Esophagus muscularis mucosa (tissue), 4 donors: ENCODE data around the gene TGFBR2. TPM values are rescaled to one million over a fixed set of nuclear protein-coding genes. Genes with fewer than 3 reads are reported as not detected.

ENCODE experiments used
- DNase-seq: peaks from one replicate; pipeline ENCODE4 v3.0.0-alpha.2; 2017; ENCODE audit errors: extremely low spot score
- H3K27ac ChIP-seq, 4 donors: fragments of 200-600 bp; sonication (generic); replicated peaks in 1 of 4; 1 replicate in 3 of 4; 2 replicates in 1 of 4; pipeline ENCODE4 v1.5.1; 2016 to 2019; ENCODE audit warnings: mild to moderate bottlenecking in 1 of 4
- H3K27me3 ChIP-seq, 4 donors: fragments of 200-600 bp; sonication (generic); one replicate each; pipeline versions ENCODE4 v1.5.1 to v1.6.0; 2016 to 2019
- H3K36me3 ChIP-seq, 4 donors: fragments of 200-600 bp; sonication (generic); one replicate each; pipeline ENCODE4 v1.5.1; 2016 to 2019
- H3K4me1 ChIP-seq, 4 donors: fragments of 200-600 bp; sonication (generic); one replicate each; pipeline ENCODE4 v1.5.1; 2016 to 2019
- H3K4me3 ChIP-seq, 4 donors: fragments of 200-600 bp; sonication (generic); 1 replicate in 2 of 4; 2 replicates in 2 of 4; pipeline ENCODE4 v1.5.1; 2016 to 2019; ENCODE audit warnings: mild to moderate bottlenecking in 4 of 4, moderate library complexity in 1 of 4
- H3K9me3 ChIP-seq, 4 donors: fragments of 200-600 bp; sonication (generic); 1 replicate in 3 of 4; 2 replicates in 1 of 4; pipeline ENCODE4 v1.5.1; 2016 to 2019
- EP300 ChIP-seq: sonication (generic); formaldehyde crosslinking; IDR thresholded peaks from one replicate; pipeline ENCODE4 v1.6.1; 2017; ENCODE audit warnings: antibody characterized with exemption
- POLR2A ChIP-seq: fragments of 450-650 bp; IDR thresholded peaks from one replicate; pipeline ENCODE4 v1.6.1; 2017; ENCODE audit warnings: antibody characterized with exemption, moderate library complexity, mild to moderate bottlenecking, low read depth
- POLR2AphosphoS5 ChIP-seq, 2 donors: sonication (generic); formaldehyde crosslinking; IDR thresholded peaks; one replicate each; pipeline ENCODE4 v1.6.1; 2017; ENCODE audit warnings: antibody characterized with exemption in 2 of 2
- WGBS: methylation state at CpG from one replicate; pipeline ENCODE4 v1.1.5; 2018; 5-methylcytosine and 5-hydroxymethylcytosine counted together
- intact Hi-C: fragments of 100-400 bp; cut with DNase I; formaldehyde crosslinking; loops from one replicate; pipeline ENCODE4 v1.15.1; 2023
- total RNA-seq, 4 donors: library from RNA; depleted of rRNA; stranded (reverse); fragments of >200 nt; gene quantifications; one replicate each; pipeline versions ENCODE4 v1.1.0 to v1.2.1, GENCODE V29; 2016
- TF ChIP-seq, protein P1 (sequence below), 3 experiments: fragments of 200-600 bp in 2 of 3; fragments of 450-650 bp in 1 of 3; sonication (generic) in 2 of 3; IDR thresholded peaks; one replicate each; pipeline ENCODE4 v1.5.1; 2017 to 2019; ENCODE audit warnings: antibody characterized with exemption in 3 of 3, mild to moderate bottlenecking in 2 of 3, moderate library complexity in 1 of 3

The TGFBR2 gene
- total RNA-seq, 4 donors from 2014 or later: 202 to 292 (median 261) TPM

DNA sequence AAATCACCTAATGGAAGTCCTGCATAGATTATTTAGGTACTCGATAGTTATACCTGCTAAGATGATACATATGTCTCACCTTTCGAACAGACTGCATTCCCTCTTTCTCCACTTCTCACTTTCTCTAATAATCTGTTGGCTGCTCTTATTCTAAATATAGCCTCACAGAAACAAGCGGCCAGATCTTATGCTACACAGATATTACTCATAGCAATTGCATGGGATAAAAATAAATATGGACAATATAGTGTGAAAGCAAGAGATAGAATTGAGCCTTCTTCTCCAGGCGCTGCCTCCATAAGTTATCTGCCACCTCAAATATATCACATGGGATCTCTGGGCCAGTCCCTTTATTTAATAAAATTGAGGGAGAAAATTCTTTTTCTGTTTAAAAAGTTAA lies 29.5 kb upstream of the TGFBR2 start:
- no peaks in the 10 kb centered on the region for H3K36me3 ChIP-seq
- peaks cover 0 to 11% (median 5%) of the 10 kb centered on the region in 4 donors for H3K4me1 ChIP-seq
- H3K9me3 ChIP-seq: no peaks in the 10 kb centered on the region
- H3K27me3 ChIP-seq: no peaks in the 10 kb centered on the region
- no peak for DNase-seq
- intact Hi-C loops: no loop called here
- 53% methylated on average over 4 of the region's 4 CpGs for WGBS
- H3K4me3 ChIP-seq: no peak overlapping the region
- TF ChIP-seq, protein P1, sequence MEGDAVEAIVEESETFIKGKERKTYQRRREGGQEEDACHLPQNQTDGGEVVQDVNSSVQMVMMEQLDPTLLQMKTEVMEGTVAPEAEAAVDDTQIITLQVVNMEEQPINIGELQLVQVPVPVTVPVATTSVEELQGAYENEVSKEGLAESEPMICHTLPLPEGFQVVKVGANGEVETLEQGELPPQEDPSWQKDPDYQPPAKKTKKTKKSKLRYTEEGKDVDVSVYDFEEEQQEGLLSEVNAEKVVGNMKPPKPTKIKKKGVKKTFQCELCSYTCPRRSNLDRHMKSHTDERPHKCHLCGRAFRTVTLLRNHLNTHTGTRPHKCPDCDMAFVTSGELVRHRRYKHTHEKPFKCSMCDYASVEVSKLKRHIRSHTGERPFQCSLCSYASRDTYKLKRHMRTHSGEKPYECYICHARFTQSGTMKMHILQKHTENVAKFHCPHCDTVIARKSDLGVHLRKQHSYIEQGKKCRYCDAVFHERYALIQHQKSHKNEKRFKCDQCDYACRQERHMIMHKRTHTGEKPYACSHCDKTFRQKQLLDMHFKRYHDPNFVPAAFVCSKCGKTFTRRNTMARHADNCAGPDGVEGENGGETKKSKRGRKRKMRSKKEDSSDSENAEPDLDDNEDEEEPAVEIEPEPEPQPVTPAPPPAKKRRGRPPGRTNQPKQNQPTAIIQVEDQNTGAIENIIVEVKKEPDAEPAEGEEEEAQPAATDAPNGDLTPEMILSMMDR (IDR thresholded peaks at IDR 0.05): no peak
- no peak for TF ChIP-seq POLR2AphosphoS5 (IDR thresholded peaks at IDR 0.05)
- TF ChIP-seq POLR2A: no peak
- TF ChIP-seq EP300: no peak
- H3K27ac ChIP-seq: no peak overlapping the region

DNA sequence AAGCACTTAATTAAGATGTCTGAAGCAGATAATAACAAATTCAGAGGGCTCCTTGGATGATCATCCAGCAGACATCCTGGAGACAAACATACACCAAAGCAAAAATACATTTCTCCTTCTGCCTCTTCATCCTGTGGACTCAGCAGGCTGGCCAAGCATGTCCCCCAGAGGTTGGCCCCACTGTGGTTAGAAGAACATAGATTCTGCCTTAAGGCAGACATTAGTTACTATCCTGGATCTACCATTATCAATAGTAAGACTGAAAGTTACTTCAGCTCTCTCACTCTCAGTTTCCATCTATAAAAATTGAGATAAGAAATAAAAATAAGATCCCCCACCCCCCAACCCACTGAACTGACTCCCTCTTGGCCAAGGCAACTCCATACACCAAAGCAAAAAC lies 28.6 kb upstream of the TGFBR2 start:
- intact Hi-C loops: no loop called here
- no peaks in the 10 kb centered on the region for H3K9me3 ChIP-seq
- H3K27ac ChIP-seq: no peak overlapping the region
- H3K4me1 ChIP-seq: peaks cover 0 to 11% (median 5%) of the 10 kb centered on the region in 4 donors
- TF ChIP-seq EP300: no peak
- no peak for TF ChIP-seq POLR2A
- TF ChIP-seq POLR2AphosphoS5 (IDR thresholded peaks at IDR 0.05): no peak
- no peak overlapping the region for H3K4me3 ChIP-seq
- no peaks in the 10 kb centered on the region for H3K27me3 ChIP-seq
- DNase-seq: no peak
- H3K36me3 ChIP-seq: no peaks in the 10 kb centered on the region

DNA sequence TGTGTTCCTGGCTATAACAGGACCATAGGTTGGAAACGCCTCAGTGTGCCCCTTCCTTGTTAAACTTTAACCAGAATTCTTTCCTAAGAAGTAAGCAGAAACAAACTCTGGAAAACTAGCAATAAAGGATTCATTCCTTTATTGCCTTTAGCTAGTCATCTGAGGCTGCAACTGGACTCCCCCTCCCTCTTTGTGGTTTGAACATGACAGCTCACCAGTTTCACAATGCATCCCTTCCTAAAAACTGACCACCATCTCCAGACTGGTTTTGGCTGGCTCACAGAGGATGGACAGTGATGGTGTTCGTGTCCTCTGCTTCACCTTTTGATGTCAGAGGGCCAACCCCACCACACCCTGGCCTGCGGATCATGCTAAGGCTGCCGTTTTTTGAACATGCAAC lies 27.9 kb upstream of the TGFBR2 start:
- WGBS: 71% methylated on average over 4 of the region's 4 CpGs
- intact Hi-C loops: no loop called here
- Histone ChIP-seq H3K27ac (no peak overlapping the region), H3K9me3 (no peaks in the 10 kb centered on the region), H3K27me3 (no peaks in the 10 kb centered on the region), H3K36me3 (no peaks in the 10 kb centered on the region), H3K4me1 (peaks cover 0 to 11% (median 5%) of the 10 kb centered on the region in 4 donors), H3K4me3 (no peak overlapping the region)
- DNase-seq: no peak
- no peak for TF ChIP-seq EP300
- TF ChIP-seq POLR2AphosphoS5 (IDR thresholded peaks at IDR 0.05): no peak
- no peak for TF ChIP-seq POLR2A
- TF ChIP-seq, protein P1 (IDR thresholded peaks at IDR 0.05): no peak

DNA sequence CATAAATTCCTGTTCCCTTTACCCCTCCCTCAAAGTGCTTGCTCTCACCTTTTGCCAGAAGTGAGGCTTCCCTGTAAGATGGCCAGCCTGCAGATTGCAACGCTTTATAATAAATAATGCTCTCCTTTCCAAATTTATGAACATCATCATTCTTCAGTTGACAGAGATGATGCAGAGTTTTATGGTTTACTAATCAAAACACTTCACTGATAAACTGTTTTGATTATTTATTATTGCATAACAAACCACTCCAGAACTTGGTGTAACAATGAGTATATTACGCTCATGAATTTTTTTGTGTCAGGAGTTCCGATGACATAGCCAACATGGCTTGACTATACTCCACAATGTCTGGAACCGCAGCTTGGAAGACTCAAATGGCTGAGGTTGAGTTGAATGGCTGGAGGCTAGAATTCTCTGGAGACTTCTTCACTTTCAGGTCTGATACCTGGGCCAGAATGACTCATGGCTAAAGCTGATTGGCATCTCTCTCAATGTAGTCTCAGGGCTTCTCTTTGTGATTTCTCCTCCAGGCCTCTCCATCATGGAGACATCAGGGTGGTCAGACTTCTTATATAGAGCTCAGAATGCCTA lies 27.3 kb upstream of the TGFBR2 start:
- Histone ChIP-seq H3K4me3 (no peak overlapping the region), H3K36me3 (no peaks in the 10 kb centered on the region), H3K27ac (no peak overlapping the region), H3K9me3 (no peaks in the 10 kb centered on the region), H3K27me3 (no peaks in the 10 kb centered on the region), H3K4me1 (peaks cover 0 to 11% (median 5%) of the 10 kb centered on the region in 4 donors)
- DNase-seq: no peak
- intact Hi-C loops: no loop called here
- 96% methylated on average over 4 of the region's 4 CpGs for WGBS
- no peak for TF ChIP-seq EP300
- TF ChIP-seq, protein P1 (IDR thresholded peaks at IDR 0.05): no peak
- TF ChIP-seq POLR2AphosphoS5 (IDR thresholded peaks at IDR 0.05): no peak
- no peak for TF ChIP-seq POLR2A

DNA sequence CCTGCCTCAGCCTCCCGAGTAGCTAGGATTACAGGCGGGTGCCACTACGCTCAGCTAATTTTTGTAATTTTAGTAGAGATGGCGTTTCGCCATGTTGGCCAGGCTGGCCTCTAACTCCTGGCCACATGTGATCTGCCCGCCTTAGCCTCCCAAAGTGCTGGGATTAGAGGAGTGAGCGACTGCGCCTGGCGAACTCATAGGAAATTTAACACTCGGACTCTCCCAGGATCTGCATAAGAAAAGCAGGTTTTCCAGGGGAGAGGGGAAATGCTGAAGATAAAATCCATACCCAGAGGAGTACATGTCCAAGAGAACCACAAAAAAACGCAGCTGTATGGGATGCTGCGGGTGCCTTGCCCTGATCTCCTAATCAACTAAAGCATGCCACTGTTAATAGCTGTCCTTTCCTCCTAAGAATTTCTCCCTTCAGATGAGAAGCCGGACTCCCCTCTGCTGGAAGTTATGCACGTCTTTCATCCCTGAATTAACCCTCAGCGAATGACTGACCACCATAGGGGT lies 25.3 kb upstream of the TGFBR2 start:
- 95% methylated on average over 15 of the region's 15 CpGs for WGBS
- DNase-seq: no peak

More for the DNA sequence above, 25.3 kb upstream of the TGFBR2 start:
- no peaks in the 10 kb centered on the region for H3K9me3 ChIP-seq
- no peak for TF ChIP-seq POLR2AphosphoS5 (IDR thresholded peaks at IDR 0.05)
- no peak for TF ChIP-seq EP300
- TF ChIP-seq POLR2A: no peak
- TF ChIP-seq, protein P1 (IDR thresholded peaks at IDR 0.05): no peak
- H3K4me3 ChIP-seq: no peak overlapping the region
- no peak overlapping the region for H3K27ac ChIP-seq
- intact Hi-C loops: no loop called here
- no peaks in the 10 kb centered on the region for H3K36me3 ChIP-seq
- peaks cover 0 to 11% (median 5%) of the 10 kb centered on the region in 4 donors for H3K4me1 ChIP-seq
- H3K27me3 ChIP-seq: no peaks in the 10 kb centered on the region
